KOPT-K1 (cell line): Measurements from ENCODE around the gene F2.
A peak's percentile ranks its signal among the peaks of the same experiment; 100 is the strongest.
"Not testable (repeated sequence)": the region's sequence is repeated elsewhere in the genome, so short reads cannot be mapped to it uniquely, and the experiment has no call there.

Experiments
- H3K27ac ChIP-seq: fragments of 200-600 bp; sonication (generic); 2 replicates; pipeline ENCODE4 v1.5.1; 2016; ENCODE audit warnings: antibody characterized with exemption, mild to moderate bottlenecking, low read depth, low read length; ENCODE audit not compliant: poor library complexity, severe bottlenecking
- H3K36me3 ChIP-seq: fragments of 200-600 bp; sonication (generic); 2 replicates; pipeline ENCODE4 v1.5.1; 2017; ENCODE audit warnings: antibody characterized with exemption, mild to moderate bottlenecking, low read length, moderate library complexity; ENCODE audit not compliant: insufficient read depth
- H3K9me3 ChIP-seq: fragments of 200-600 bp; sonication (generic); 2 replicates; pipeline ENCODE4 v1.5.1; 2017; ENCODE audit warnings: antibody characterized with exemption, low read length, mild to moderate bottlenecking; ENCODE audit not compliant: insufficient read depth, poor library complexity, severe bottlenecking

The F2 gene

GRCh38 chr11:46719048-46719542 lies at the start of gene F2:
Gene F2, plus strand, starts transcription at chr11:46719213. Its CDS starts 23 bp downstream, at chr11:46719236.
- Histone ChIP-seq H3K27ac (no peak within 1 kb of the TSS), H3K36me3 (no peaks in the 10 kb centered on the region), H3K9me3 (no peaks in the 10 kb centered on the region)

GRCh38 chr11:46669711-46670139 lies 49.3 kb upstream of the F2 start:
- Histone ChIP-seq H3K36me3 (peaks cover 77% of the 10 kb centered on the region), H3K27ac (no peak overlapping the region), H3K9me3 (no peaks in the 10 kb centered on the region)

GRCh38 chr11:46670521-46670920 lies 48.5 kb upstream of the F2 start:
- H3K9me3 ChIP-seq: not testable (repeated sequence)
- H3K27ac ChIP-seq: peak overlapping the region; percentile 36
- H3K36me3 ChIP-seq: peaks cover 69% of the 10 kb centered on the region

GRCh38 chr11:46671958-46672315 lies 47.1 kb upstream of the F2 start:
- Histone ChIP-seq H3K36me3 (peaks cover 64% of the 10 kb centered on the region), H3K27ac (peak overlapping the region; percentile 55), H3K9me3 (no peaks in the 10 kb centered on the region)

- peaks cover 64% of the 10 kb centered on the region for H3K36me3 ChIP-seq
Measured at GRCh38 chr11:46672381-46672839, 46.6 kb upstream of the F2 start.

GRCh38 chr11:46673713-46674462 lies 45.1 kb upstream of the F2 start:
- peak overlapping the region; percentile 35 for H3K27ac ChIP-seq
- H3K9me3 ChIP-seq: no peaks in the 10 kb centered on the region
- peaks cover 64% of the 10 kb centered on the region for H3K36me3 ChIP-seq

More at GRCh38 chr11:46672381-46672839, 46.6 kb upstream of the F2 start:
- Histone ChIP-seq H3K27ac (peak overlapping the region; percentile 55), H3K9me3 (no peaks in the 10 kb centered on the region)

- H3K36me3 ChIP-seq: peaks cover 64% of the 10 kb centered on the region
- peak overlapping the region; percentile 35 for H3K27ac ChIP-seq
- H3K9me3 ChIP-seq: no peaks in the 10 kb centered on the region
Measured at GRCh38 chr11:46674463-46675287, 44.3 kb upstream of the F2 start.

- peak overlapping the region; percentile 35 for H3K27ac ChIP-seq
- H3K36me3 ChIP-seq: peaks cover 66% of the 10 kb centered on the region
- H3K9me3 ChIP-seq: no peaks in the 10 kb centered on the region
Measured at GRCh38 chr11:46675288-46675851, 43.6 kb upstream of the F2 start.

GRCh38 chr11:46675949-46676348 lies 43.1 kb upstream of the F2 start:
- Histone ChIP-seq H3K36me3 (peaks cover 71% of the 10 kb centered on the region), H3K27ac (peak overlapping the region; percentile 35), H3K9me3 (no peaks in the 10 kb centered on the region)

- Histone ChIP-seq H3K36me3 (peaks cover 78% of the 10 kb centered on the region), H3K27ac (no peak overlapping the region), H3K9me3 (no peaks in the 10 kb centered on the region)
Measured at GRCh38 chr11:46676436-46677158, 42.4 kb upstream of the F2 start.

GRCh38 chr11:46677169-46677568 lies 41.8 kb upstream of the F2 start:
- Histone ChIP-seq H3K9me3 (no peaks in the 10 kb centered on the region), H3K36me3 (peaks cover 77% of the 10 kb centered on the region), H3K27ac (no peak overlapping the region)

- H3K27ac ChIP-seq: no peak overlapping the region
- H3K36me3 ChIP-seq: peaks cover 71% of the 10 kb centered on the region
- H3K9me3 ChIP-seq: no peaks in the 10 kb centered on the region
Measured at GRCh38 chr11:46677991-46678740, 40.8 kb upstream of the F2 start.

GRCh38 chr11:46678741-46679130 lies 40.3 kb upstream of the F2 start:
- H3K27ac ChIP-seq: no peak overlapping the region

More at GRCh38 chr11:46678741-46679130, 40.3 kb upstream of the F2 start:
- Histone ChIP-seq H3K9me3 (no peaks in the 10 kb centered on the region), H3K36me3 (peaks cover 69% of the 10 kb centered on the region)
